AG04449 (cell line): ENCODE measurements around the gene TADA2A.

Experiments
- CTCF ChIA-PET: fragments of 350-600 bp; formaldehyde crosslinking; extraction: SDS; loops from one replicate; lab custom pipeline; 2021; ENCODE audit warnings: antibody characterized with exemption; lab: Yijun Ruan, JAX
- POLR2A ChIA-PET: fragments of 400-600, 350-600 bp; formaldehyde crosslinking; extraction: SDS; loops from one replicate; lab custom pipeline; 2020; ENCODE audit warnings: antibody characterized with exemption, inconsistent platforms; lab: Yijun Ruan, JAX
- DNase-seq: peaks from one replicate; pipeline ENCODE4 v3.0.0-alpha.2; 2010; ENCODE audit warnings: low read depth, low spot score
- H3K4me3 ChIP-seq: 2 replicates; pipeline ENCODE4 v1.5.1; 2011; ENCODE audit warnings: low read depth, mild to moderate bottlenecking, control low read depth, low read length
- CTCF ChIP-seq: IDR thresholded peaks from one replicate; pipeline ENCODE4 v1.5.1; 2011; ENCODE audit warnings: mild to moderate bottlenecking, moderate library complexity, low read length, control low read depth, inconsistent platforms; ENCODE audit not compliant: insufficient read depth; ENCODE audit errors: missing control alignments

TADA2A gene

GRCh38 chr17:37410357-37410756, 3.7 kb downstream of the TADA2A start:
- no peak overlapping the region for H3K4me3 ChIP-seq
- ChIA-PET POLR2A (no interaction called here), CTCF (interaction anchor here (3.0 kb wide), 1 partner anchor 37 kb away, joined by 10 read pairs; no protein-coding TSS in a partner anchor)
- DNase-seq = no peak
- no peak for TF ChIP-seq CTCF

- ChIA-PET POLR2A (interaction anchor here (0.6 to 0.8 kb wide), 2 partner anchors 54 to 81 kb away, joined by 3 read pairs; no protein-coding TSS in a partner anchor), CTCF (interaction anchor here (0.6 to 1.6 kb wide), 5 partner anchors 9 to 38 kb away, joined by 4 read pairs; no protein-coding TSS in a partner anchor)
- H3K4me3 ChIP-seq = no peak overlapping the region
- no peak for DNase-seq
- TF ChIP-seq CTCF = no peak
These were observed 7.3 kb downstream of the TADA2A start for GRCh38 chr17:37413875-37414519.

- CTCF ChIA-PET = interaction anchor here (2.0 kb wide), 1 partner anchor 11 kb away, joined by 4 read pairs; the partner anchor contains the start of genes ACACA and TADA2A
- DNase-seq = no peak
- POLR2A ChIA-PET = no interaction called here
- H3K4me3 ChIP-seq = no peak overlapping the region
- TF ChIP-seq CTCF = no peak
These were observed 11.2 kb downstream of the TADA2A start for GRCh38 chr17:37417852-37418251.

- no peak for DNase-seq
- POLR2A ChIA-PET = no interaction called here
- no peak for TF ChIP-seq CTCF
- CTCF ChIA-PET = interaction anchor here (1.1 to 1.2 kb wide), 2 partner anchors 9 to 16 kb away, joined by 3 to 4 read pairs; no protein-coding TSS in a partner anchor
- no peak overlapping the region for H3K4me3 ChIP-seq
These were observed 16.4 kb downstream of the TADA2A start for GRCh38 chr17:37422971-37423625.

GRCh38 chr17:37425268-37425667, 18.6 kb downstream of the TADA2A start:
- CTCF ChIA-PET = interaction anchor here (1.0 kb wide), 1 partner anchor 10 kb away, joined by 3 read pairs; no protein-coding TSS in a partner anchor
- no peak overlapping the region for H3K4me3 ChIP-seq
- DNase-seq = no peak
- no peak for TF ChIP-seq CTCF
- POLR2A ChIA-PET = no interaction called here

GRCh38 chr17:37429039-37429438, 22.4 kb downstream of the TADA2A start:
- DNase-seq = no peak
- ChIA-PET POLR2A (no interaction called here), CTCF (interaction anchor here (1.5 kb wide), 1 partner anchor 56 kb away, joined by 6 read pairs; no protein-coding TSS in a partner anchor)
- no peak overlapping the region for H3K4me3 ChIP-seq
- TF ChIP-seq CTCF = no peak
